HepG2 (cell line): ENCODE data around the gene PIK3CD. TPM values are rescaled to one million over a fixed set of nuclear protein-coding genes. Genes with fewer than 3 reads are reported as not detected.

ENCODE experiments used
- CBX5 ChIP-seq: sonication (generic); formaldehyde crosslinking; IDR thresholded peaks from 2 replicates; pipeline ENCODE4 v1.4.0; 2020; ENCODE audit warnings: missing genetic modification reagents, borderline replicate concordance
- KLF15 ChIP-seq: sonication (generic); formaldehyde crosslinking; IDR thresholded peaks from 2 replicates; pipeline ENCODE4 v1.8.1; 2023; ENCODE audit warnings: borderline replicate concordance, mild to moderate bottlenecking, inconsistent platforms, missing genetic modification reagents, mixed read lengths
- NRL ChIP-seq: sonication (generic); formaldehyde crosslinking; IDR thresholded peaks from 2 replicates; pipeline ENCODE4 v1.5.0; 2020; ENCODE audit warnings: missing genetic modification reagents, mild to moderate bottlenecking, moderate library complexity, borderline replicate concordance
- TBP ChIP-seq: sonication (generic); formaldehyde crosslinking; IDR thresholded peaks from 2 replicates; pipeline ENCODE4 v1.5.0; 2020; ENCODE audit warnings: missing genetic modification reagents
- TCF7 ChIP-seq: sonication (generic); IDR thresholded peaks from 2 replicates; pipeline ENCODE4 v1.6.1; 2016; ENCODE audit warnings: antibody characterized with exemption, low read depth
- ZNF317 ChIP-seq: sonication (generic); formaldehyde crosslinking; IDR thresholded peaks from 2 replicates; pipeline ENCODE4 v1.5.0; 2020; ENCODE audit warnings: mild to moderate bottlenecking, missing genetic modification reagents
- ZNF414 ChIP-seq: sonication (generic); formaldehyde crosslinking; IDR thresholded peaks from 2 replicates; pipeline ENCODE4 v1.5.0; 2020; ENCODE audit warnings: missing genetic modification reagents
- ZNF816 ChIP-seq: sonication (generic); formaldehyde crosslinking; IDR thresholded peaks from 2 replicates; pipeline ENCODE4 v1.8.0; 2022; ENCODE audit warnings: missing genetic modification reagents, mild to moderate bottlenecking, borderline replicate concordance
- polyA plus RNA-seq, 8 experiments: library from polyadenylated mRNA; depleted of rRNA in 3 of 8; stranded (reverse) in 7 of 8; unstranded in 1 of 8; fragments of >200 nt; fragmentation: Illumina TruSeq in 4 of 8; extraction: Trizol in 4 of 8; gene quantifications; 2 replicates each; pipeline versions ENCODE4 v1.2.1 to v1.2.3, GENCODE V29; 2011 to 2016; ENCODE audit warnings: low read depth in 4 of 8, missing spikeins in 1 of 8, mixed read lengths in 1 of 8; ENCODE audit not compliant: insufficient read depth in 1 of 8
- total RNA-seq, 5 experiments: library from RNA; depleted of rRNA; stranded (reverse); fragments of >200 nt; fragmentation: Illumina TruSeq; extraction: Trizol; gene quantifications; 2 replicates each; pipeline ENCODE4 v1.2.3, GENCODE V29; 2016; ENCODE audit warnings: low read depth in 1 of 5
- TF ChIP-seq, protein P1 (sequence below): sonication (generic); formaldehyde crosslinking; conservative IDR thresholded peaks from 2 replicates; pipeline ENCODE4 v1.4.0; 2020; ENCODE audit warnings: missing genetic modification reagents
- TF ChIP-seq, protein P2 (sequence below): sonication (generic); formaldehyde crosslinking; IDR thresholded peaks from 2 replicates; pipeline ENCODE4 v1.9.0; 2021; ENCODE audit warnings: mild to moderate bottlenecking, missing genetic modification reagents
- TF ChIP-seq, protein P3 (sequence below): sonication (generic); formaldehyde crosslinking; IDR thresholded peaks from 2 replicates; pipeline ENCODE4 v1.8.1; 2023; ENCODE audit warnings: mild to moderate bottlenecking, inconsistent platforms, moderate library complexity, missing genetic modification reagents, borderline replicate concordance
- TF ChIP-seq, protein P4 (sequence below): sonication (generic); formaldehyde crosslinking; IDR thresholded peaks from 2 replicates; pipeline ENCODE4 v1.4.0; 2020; ENCODE audit warnings: low read depth, missing genetic modification reagents

Gene PIK3CD
- total and polyA plus RNA-seq, 2 of the 13 experiments (the other 11 are each of a cell fraction or from before 2014, with no cell fraction given) = 7.1 to 10.0 TPM

- TF ChIP-seq, protein P1, sequence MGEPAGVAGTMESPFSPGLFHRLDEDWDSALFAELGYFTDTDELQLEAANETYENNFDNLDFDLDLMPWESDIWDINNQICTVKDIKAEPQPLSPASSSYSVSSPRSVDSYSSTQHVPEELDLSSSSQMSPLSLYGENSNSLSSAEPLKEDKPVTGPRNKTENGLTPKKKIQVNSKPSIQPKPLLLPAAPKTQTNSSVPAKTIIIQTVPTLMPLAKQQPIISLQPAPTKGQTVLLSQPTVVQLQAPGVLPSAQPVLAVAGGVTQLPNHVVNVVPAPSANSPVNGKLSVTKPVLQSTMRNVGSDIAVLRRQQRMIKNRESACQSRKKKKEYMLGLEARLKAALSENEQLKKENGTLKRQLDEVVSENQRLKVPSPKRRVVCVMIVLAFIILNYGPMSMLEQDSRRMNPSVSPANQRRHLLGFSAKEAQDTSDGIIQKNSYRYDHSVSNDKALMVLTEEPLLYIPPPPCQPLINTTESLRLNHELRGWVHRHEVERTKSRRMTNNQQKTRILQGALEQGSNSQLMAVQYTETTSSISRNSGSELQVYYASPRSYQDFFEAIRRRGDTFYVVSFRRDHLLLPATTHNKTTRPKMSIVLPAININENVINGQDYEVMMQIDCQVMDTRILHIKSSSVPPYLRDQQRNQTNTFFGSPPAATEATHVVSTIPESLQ (CRISPR knock-in tag) = no peak
- TF ChIP-seq ZNF414 (CRISPR knock-in tag) (peak; percentile 47; the same call in 1 of the 2 replicates), ZNF816 (CRISPR knock-in tag) (peak; percentile 92; the same call in 1 of the 2 replicates), NRL (peak; percentile 56; the same call in 1 of the 2 replicates), TBP (CRISPR knock-in tag) (no peak), ZNF317 (CRISPR knock-in tag) (peak; percentile 85), KLF15 (CRISPR knock-in tag) (peak; percentile 79; the same call in 1 of the 2 replicates), TCF7 (no peak), CBX5 (peak; percentile 72; the same call in 1 of the 2 replicates)
- TF ChIP-seq, protein P2, sequence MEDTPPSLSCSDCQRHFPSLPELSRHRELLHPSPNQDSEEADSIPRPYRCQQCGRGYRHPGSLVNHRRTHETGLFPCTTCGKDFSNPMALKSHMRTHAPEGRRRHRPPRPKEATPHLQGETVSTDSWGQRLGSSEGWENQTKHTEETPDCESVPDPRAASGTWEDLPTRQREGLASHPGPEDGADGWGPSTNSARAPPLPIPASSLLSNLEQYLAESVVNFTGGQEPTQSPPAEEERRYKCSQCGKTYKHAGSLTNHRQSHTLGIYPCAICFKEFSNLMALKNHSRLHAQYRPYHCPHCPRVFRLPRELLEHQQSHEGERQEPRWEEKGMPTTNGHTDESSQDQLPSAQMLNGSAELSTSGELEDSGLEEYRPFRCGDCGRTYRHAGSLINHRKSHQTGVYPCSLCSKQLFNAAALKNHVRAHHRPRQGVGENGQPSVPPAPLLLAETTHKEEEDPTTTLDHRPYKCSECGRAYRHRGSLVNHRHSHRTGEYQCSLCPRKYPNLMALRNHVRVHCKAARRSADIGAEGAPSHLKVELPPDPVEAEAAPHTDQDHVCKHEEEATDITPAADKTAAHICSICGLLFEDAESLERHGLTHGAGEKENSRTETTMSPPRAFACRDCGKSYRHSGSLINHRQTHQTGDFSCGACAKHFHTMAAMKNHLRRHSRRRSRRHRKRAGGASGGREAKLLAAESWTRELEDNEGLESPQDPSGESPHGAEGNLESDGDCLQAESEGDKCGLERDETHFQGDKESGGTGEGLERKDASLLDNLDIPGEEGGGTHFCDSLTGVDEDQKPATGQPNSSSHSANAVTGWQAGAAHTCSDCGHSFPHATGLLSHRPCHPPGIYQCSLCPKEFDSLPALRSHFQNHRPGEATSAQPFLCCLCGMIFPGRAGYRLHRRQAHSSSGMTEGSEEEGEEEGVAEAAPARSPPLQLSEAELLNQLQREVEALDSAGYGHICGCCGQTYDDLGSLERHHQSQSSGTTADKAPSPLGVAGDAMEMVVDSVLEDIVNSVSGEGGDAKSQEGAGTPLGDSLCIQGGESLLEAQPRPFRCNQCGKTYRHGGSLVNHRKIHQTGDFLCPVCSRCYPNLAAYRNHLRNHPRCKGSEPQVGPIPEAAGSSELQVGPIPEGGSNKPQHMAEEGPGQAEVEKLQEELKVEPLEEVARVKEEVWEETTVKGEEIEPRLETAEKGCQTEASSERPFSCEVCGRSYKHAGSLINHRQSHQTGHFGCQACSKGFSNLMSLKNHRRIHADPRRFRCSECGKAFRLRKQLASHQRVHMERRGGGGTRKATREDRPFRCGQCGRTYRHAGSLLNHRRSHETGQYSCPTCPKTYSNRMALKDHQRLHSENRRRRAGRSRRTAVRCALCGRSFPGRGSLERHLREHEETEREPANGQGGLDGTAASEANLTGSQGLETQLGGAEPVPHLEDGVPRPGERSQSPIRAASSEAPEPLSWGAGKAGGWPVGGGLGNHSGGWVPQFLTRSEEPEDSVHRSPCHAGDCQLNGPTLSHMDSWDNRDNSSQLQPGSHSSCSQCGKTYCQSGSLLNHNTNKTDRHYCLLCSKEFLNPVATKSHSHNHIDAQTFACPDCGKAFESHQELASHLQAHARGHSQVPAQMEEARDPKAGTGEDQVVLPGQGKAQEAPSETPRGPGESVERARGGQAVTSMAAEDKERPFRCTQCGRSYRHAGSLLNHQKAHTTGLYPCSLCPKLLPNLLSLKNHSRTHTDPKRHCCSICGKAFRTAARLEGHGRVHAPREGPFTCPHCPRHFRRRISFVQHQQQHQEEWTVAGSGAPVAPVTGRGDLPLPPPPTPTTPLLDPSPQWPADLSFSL = no peak
- TF ChIP-seq, protein P3, sequence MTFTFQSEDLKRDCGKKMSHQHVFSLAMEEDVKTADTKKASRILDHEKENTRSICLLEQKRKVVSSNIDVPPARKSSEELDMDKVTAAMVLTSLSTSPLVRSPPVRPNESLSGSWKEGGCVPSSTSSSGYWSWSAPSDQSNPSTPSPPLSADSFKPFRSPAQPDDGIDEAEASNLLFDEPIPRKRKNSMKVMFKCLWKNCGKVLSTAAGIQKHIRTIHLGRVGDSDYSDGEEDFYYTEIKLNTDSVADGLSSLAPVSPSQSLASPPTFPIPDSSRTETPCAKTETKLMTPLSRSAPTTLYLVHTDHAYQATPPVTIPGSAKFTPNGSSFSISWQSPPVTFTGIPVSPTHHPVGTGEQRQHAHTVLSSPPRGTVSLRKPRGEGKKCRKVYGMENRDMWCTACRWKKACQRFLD = peak; percentile 53; the same call in 1 of the 2 replicates
- TF ChIP-seq, protein P4, sequence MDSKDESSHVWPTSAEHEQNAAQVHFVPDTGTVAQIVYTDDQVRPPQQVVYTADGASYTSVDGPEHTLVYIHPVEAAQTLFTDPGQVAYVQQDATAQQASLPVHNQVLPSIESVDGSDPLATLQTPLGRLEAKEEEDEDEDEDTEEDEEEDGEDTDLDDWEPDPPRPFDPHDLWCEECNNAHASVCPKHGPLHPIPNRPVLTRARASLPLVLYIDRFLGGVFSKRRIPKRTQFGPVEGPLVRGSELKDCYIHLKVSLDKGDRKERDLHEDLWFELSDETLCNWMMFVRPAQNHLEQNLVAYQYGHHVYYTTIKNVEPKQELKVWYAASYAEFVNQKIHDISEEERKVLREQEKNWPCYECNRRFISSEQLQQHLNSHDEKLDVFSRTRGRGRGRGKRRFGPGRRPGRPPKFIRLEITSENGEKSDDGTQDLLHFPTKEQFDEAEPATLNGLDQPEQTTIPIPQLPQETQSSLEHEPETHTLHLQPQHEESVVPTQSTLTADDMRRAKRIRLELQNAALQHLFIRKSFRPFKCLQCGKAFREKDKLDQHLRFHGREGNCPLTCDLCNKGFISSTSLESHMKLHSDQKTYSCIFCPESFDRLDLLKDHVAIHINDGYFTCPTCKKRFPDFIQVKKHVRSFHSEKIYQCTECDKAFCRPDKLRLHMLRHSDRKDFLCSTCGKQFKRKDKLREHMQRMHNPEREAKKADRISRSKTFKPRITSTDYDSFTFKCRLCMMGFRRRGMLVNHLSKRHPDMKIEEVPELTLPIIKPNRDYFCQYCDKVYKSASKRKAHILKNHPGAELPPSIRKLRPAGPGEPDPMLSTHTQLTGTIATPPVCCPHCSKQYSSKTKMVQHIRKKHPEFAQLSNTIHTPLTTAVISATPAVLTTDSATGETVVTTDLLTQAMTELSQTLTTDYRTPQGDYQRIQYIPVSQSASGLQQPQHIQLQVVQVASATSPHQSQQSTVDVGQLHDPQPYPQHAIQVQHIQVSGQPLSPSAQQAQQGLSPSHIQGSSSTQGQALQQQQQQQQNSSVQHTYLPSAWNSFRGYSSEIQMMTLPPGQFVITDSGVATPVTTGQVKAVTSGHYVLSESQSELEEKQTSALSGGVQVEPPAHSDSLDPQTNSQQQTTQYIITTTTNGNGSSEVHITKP = peak; percentile 67; the same call in 1 of the 2 replicates
Measured at GRCh38 chr1:9717193-9718005, 65.9 kb downstream of the PIK3CD start (continued).
